Measurements from ENCODE around the gene NTN3.

Gene NTN3

DNA sequence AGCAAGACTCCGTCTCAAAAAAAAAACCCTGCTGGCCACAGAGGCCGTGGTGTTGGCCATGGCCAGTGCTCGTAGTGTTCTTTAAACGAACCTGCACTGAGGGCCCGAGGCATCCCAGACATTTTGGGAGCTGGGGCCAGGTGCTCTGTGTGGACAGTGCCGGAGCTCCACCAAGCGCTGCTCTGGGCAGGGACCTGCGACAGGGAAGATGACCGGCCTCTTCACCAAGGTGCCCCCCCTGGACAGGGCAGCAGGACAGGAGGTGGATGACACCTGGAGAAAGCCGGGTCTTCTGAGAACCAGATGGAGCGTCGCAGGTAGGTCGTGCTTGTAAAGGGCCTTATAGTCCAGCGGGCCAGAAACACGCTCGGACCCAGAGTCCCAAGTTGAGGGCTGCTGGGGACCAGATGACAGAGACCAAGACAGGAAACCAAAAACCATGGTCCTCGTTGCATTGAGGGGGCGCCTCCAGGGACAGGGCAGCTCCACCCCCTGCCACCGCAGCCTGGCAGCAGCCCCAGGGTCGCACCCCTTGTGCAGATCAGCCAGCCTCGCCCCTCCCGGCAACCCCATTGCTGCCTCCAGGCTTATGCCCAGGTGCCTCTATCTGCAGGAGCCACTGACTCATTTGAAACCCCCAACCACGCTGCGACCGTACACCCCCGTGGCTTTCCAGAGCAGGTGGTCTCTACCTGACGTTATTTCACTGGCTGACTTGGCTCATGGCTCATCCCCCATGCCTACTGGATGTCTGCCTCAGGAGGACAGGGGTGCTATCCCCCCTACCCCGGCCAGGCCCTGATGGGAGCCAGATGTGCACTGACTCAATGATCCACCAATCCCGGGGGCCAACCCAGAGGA lies 4.2 kb upstream of the NTN3 start:
- DNase-seq (ENCODE audit: low read depth): no peak

DNA sequence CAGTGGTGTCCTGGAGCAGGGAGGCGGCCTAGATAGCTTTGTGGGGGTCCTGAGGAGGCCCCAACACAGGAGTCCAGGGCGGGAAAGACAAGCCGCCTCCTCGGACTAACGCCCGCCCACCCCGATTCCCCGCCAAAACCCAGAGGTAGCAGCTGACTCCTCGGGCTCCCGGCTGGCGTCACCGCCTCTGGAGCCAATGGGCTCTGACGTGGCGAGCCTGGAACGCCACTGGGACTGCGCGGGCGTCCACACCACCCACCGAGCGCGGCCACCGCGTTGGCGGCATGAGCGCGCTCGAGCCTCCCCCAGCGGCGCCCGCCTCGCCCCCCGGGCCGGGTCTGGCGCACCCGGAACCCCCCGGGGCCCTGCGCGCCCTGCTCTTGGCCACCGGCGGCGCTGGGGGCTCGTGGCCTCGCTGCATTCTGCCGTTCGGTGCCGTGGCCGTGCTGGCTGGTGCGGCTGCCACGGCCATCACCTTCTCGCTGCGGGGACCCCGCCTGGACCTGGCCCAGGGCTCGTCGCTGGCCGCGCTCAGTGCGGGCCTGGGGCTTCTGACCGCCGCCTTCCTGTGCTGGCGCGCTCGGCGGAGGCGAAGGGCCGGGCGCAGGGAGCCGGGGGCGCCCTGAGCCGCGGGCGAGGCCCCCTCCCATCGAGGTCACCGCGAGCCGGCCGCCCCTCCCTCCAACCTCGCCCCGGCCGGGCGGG lies 3.4 kb upstream of the NTN3 start:
- DNase-seq (ENCODE audit: low read depth): peak; percentile 51

DNA sequence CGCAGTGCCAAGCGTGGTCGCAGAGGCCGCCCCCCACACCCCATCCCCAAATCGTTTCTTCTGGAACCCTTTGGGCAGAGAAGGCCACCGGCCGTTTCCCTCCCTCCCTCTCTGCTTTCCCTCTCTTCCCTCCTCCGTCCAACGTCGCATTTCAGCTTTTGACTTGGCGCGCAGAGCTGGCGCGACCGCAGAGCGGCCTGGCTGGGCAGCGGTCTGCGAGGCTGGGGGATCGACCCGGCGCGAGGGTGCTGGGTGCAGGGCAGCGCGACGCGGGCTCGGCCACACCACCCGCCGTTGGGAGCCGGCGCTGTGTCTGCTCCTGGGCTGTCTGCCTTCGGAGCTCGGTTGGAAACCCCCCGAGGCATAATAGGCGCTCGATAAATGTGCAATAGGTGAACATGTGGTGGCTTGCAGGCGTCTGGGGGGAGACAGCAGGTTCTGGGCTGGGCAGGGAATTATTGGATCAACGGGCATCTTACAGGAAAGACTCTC lies 2.8 kb upstream of the NTN3 start:
- no peak for DNase-seq (ENCODE audit: low read depth)

DNA sequence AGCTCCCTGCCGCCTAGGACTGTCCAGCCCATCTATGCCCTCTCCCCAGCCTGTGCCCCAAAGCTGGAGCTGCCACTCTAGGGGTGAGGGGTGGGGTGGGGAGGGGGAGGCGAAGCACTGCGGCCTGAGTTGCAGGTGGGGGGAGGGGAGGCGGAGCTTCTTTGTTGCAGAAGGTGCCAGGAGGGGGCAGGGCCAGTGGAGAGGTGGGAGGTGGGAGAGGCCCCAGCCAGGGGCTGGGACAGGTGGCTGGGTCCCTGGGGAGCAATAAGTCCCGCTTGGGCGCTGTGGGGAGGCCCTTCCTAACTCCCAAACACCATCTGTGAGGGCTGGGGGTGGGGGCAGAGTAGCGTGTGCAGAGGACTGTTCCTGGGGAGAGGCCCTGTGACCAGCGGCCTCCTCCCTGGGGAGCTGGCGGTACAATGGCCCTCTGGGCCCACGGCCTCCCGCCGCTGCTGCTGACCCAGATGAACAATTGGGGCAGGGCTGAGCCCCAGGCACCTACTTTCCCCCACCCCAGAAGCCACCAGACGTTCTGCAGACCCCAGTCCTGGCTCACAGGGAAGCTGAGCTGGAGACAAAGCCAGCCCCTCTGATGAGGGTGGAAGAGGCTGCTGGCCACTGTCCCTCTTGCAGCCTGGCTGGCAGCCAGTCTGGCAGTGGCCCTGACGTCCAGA lies 2.2 kb upstream of the NTN3 start:
- DNase-seq (ENCODE audit: low read depth): no peak

DNA sequence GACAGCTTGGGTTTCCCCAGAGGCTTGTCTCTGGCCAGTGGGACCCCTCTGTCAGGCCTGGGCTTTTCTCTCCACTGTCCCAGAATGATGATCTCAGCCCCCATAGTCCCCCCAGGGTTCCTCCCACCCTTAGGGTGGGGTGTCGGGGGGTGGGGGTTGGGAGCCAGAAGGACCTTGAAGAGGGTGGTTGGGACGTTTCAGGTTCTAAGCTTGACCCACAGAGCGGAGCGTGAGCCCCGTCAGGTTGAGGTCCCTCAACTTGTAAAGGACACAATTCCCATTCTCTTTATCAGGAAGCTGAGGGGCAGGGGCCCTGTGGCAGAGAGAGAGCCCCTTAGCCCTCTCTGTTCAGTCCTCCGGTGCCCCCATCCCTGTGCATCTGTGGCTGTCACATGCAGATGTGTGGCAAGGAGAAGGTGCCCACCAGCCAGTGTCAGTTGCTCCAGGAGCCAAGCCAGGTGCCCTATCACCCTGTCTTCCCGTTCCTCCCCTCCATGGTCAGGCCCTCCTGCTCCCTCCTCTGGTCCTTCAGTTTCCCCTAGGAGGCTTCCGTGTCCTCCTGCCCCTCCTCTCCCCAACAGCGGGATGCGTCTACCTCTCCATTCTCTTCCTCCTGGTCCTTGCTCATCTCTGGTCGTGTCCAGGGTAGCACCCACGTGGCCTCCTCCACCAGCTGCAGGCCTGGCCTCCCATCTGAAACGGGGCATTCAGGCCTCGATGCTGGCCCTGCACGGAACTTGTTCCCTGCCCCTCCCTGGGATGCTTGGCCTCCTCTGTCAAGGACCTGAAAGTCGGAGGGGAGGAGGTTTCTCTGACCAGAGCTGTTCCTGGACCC lies 1.5 kb upstream of the NTN3 start:
- DNase-seq (ENCODE audit: low read depth): no peak

DNA sequence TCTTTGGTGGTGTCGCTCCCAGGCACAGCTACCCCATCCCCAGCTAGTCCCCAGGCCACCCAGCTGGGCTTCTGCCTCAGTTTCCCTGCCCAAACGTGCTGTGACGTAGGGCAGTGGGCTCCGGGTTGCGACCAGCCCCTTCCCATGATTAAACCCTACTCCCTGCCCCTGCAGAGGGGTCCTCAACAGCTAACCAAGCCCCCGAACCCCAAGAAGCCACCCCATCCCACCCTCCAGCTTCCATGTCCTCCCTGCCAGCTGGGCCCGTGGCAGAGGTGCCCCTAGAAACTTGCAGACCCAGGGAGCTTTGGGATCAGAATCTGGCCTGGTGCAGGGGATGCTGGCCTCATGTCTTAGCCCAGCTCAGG lies 879 bp upstream of the NTN3 start:
- DNase-seq (ENCODE audit: low read depth): no peak

DNA sequence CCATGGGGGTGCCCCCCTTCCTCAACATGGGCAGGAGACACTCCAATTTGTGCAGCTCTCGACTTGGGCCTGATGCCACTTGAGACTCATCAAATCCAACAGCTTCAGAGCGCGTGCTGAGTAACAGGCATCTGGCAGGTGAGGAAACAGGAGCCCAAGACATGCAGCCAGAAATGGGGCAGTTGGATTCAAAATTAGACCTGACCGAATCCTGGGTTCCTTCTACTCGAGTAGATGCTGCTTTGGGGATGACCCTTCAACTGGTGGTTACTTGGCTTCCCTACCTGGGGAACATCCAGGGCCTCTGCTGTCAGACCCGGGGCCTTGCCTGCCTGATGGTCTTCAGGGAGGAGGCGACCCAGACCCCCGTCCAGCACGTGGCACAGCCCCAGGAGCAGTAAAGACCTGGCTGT lies 488 bp upstream of the NTN3 start:
- no peak for DNase-seq (ENCODE audit: low read depth)

DNA sequence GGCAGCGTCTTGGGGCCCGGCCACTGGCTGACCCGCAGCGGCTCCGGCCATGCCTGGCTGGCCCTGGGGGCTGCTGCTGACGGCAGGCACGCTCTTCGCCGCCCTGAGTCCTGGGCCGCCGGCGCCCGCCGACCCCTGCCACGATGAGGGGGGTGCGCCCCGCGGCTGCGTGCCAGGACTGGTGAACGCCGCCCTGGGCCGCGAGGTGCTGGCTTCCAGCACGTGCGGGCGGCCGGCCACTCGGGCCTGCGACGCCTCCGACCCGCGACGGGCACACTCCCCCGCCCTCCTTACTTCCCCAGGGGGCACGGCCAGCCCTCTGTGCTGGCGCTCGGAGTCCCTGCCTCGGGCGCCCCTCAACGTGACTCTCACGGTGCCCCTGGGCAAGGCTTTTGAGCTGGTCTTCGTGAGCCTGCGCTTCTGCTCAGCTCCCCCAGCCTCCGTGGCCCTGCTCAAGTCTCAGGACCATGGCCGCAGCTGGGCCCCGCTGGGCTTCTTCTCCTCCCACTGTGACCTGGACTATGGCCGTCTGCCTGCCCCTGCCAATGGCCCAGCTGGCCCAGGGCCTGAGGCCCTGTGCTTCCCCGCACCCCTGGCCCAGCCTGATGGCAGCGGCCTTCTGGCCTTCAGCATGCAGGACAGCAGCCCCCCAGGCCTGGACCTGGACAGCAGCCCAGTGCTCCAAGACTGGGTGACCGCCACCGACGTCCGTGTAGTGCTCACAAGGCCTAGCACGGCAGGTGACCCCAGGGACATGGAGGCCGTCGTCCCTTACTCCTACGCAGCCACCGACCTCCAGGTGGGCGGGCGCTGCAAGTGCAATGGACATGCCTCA lies 773 bp downstream of the NTN3 start:
- DNase-seq (ENCODE audit: low read depth): no peak

DNA sequence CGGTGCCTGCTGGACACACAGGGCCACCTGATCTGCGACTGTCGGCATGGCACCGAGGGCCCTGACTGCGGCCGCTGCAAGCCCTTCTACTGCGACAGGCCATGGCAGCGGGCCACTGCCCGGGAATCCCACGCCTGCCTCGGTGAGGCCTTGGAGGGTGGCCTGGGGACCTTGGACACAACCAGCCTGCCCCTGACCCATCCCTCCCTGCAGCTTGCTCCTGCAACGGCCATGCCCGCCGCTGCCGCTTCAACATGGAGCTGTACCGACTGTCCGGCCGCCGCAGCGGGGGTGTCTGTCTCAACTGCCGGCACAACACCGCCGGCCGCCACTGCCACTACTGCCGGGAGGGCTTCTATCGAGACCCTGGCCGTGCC lies 1.4 kb downstream of the NTN3 start:
- DNase-seq (ENCODE audit: low read depth): no peak

DNA sequence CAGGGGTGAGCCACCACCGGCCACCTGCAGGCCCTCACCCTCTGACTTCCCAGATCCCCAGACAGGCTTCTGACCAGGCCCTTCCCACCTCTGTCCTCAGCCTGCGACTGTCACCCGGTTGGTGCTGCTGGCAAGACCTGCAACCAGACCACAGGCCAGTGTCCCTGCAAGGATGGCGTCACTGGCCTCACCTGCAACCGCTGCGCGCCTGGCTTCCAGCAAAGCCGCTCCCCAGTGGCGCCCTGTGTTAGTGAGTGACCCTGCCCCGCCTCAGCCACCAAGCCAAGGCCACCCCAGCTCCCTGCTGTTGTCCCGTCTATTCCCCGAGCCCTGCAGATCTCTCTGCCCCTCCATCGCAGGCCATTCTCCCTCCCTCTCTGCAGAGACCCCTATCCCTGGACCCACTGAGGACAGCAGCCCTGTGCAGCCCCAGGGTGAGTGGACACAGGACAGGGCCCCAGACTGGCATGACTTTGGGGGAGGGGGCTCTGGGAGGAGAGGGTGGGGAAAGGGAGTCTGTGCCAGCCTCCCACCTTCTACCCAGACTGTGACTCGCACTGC lies 1.9 kb downstream of the NTN3 start:
- no peak for DNase-seq (ENCODE audit: low read depth)

DNA sequence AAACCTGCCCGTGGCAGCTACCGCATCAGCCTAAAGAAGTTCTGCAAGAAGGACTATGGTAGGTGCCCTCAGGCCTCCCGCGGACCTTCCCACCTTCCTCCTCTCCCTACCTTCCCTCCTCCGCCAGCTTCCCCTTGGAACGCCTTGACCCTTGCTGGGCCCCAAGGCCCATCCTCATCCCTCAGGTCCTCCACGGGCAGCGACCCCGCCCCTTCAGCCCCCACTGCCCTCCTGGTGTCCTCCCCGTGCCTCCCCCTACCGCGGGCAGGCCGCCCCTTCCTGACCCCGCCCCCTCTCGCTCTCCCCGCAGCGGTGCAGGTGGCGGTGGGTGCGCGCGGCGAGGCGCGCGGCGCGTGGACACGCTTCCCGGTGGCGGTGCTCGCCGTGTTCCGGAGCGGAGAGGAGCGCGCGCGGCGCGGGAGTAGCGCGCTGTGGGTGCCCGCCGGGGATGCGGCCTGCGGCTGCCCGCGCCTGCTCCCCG lies 2.4 kb downstream of the NTN3 start:
- no peak for DNase-seq (ENCODE audit: low read depth)

DNA sequence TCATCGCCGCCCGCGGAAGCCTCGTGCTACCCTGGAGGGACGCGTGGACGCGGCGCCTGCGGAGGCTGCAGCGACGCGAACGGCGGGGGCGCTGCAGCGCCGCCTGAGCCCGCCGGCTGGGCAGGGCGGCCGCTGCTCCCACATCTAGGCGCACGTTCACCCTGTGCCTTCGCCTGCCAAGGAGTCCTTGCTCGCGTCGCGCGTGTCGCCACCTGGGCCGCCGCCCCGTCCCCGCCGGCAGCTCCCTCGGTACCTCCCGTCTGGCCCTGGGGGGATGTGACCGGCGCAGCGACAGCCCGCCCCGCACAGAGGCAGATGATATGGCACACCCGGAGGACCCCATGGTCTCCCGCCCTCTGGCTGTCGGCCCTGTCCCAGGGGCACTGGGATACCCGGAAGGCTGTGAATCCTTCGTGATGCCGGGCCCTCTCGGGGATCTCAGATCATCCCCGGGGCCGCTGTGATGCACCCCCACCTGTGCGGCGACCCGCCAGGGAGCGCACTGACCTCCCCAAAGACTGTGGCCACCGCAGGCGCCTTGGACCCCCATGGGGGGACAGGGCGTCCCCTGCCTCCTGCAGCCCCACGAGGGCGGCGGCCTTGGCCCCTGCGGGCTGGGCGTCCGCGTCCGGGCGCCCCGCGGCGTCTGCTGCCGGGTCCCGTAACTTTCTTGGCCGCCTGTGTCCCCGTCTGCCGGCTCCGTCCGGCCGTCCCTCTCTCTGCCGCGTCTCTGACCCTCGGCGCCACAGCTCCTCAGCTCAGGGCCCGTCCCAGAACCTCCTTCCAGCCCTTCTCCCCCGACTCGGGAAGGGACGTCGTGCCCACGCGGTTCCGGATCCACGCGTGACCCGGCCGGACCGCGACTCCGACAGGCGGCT lies 3.1 kb downstream of the NTN3 start:
- peak; percentile 50 for DNase-seq (ENCODE audit: low read depth)

DNA sequence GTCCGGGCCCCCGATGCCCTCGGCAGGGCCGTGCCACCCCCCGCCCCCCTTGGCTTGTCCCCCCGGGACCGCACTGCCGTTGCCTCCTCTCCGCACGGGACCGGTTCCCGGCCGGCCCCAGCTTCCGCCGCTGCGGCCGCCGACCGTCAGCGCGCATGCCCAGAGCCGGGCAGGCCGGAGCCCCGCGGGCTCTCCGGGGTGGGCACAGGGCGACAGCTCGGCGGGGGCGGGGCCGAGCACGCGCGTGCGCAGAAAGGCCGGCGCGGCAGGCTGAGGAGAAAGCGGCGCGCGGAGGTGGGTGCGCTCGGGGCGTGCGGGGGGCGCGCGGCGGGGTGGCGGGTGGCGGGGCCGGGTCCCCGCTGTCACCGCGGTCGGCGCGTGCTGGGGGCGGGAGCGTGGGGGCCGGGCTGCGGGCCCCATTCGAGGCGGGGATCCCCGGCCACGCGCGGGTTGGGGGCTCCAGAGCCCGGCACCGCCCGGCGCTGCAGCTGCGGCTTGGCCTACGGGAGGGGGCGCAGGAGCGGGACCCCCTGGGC lies 3.8 kb downstream of the NTN3 start, which contains the start of gene TBC1D24:
TBC1D24 (plus strand) TSS at position 251 of the 536 bp plus-strand sequence. CDS start 21,022 bp downstream, outside the sequence.
- DNase-seq (ENCODE audit: low read depth): peak; percentile 70

DNA sequence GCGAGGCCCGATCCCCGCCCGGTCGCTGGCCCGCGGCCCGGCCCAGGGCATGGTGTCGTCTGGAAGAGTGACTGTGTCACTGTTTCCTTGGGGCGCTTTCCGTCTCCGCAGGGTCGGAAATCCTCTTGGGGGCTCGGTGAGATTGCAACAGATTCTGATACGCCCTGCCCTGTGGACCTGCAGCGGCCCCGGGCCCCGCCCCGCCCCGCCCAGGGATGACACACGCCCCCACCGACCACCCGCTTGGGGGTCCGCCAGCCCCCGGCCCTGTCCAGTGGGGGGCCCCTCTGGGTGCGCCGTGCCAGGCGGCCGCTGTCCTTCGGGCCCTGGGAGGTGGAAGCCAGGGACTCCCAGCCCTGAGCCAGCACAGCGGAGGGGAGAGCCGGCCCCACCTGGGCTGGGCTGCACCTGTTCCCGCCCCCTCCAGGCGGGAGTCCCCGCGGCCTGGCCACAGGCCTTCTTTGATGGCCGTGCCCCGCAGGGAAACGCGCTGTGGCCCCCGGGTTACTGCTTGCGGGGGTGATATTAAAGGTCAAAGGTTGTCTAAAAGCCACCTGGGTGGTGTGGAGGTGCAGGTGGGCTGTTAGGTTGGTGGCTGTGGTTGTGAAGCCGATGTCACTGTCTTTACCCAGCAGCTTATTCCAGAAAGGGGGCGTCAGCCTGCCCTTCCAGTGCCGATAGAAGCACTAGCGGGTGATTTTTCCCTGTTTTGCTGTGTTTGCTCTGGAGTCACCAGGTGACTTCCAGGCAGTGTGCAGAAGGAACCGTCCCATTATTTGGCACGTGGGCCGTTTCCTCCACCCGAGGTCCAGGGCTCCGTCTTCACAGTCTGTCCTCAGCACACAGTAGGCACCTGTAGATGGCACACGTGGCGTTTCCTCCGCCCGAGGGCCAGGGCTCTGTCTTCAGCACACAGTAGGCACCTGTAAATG lies 4.6 kb downstream of the NTN3 start:
- DNase-seq (ENCODE audit: low read depth): no peak

DNA sequence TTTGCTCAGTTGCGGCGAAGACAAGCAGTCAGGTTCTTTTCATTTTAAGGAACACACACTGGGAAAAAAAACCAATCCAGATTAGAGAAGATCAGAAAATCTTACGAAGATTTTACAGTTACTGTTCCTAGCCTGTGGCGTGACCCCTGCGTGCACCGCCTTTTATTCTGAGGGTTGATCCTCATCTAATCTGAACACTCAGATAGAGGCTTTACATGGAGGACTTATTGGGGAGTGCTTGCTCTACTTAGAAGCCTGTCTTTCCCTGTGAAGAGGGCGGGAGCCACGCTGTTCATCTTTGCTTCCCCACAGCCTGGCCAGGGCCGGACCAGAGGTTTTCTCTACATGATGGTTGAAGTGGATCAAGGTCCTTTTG lies 5.2 kb downstream of the NTN3 start:
- DNase-seq (ENCODE audit: low read depth): no peak

DNA sequence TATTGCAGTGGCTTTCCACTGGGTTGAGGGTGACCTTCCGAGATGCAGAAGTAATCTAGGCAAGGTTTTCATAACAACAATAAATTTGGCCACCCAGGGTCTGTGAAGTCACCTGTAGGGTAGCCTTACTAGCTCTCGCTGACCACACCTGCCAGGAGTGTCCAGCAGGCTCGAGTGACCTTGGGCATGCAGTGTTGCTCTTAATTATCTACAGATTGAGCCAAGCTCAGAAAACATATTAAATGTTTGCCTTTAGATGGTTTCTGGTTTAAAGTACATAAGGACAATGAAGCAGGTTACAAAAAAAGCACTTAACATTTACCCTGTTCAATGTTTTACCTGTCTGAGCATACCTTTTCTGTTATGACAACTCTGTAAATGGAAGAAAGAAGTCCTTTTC lies 5.6 kb downstream of the NTN3 start:
- DNase-seq (ENCODE audit: low read depth): no peak

DNA sequence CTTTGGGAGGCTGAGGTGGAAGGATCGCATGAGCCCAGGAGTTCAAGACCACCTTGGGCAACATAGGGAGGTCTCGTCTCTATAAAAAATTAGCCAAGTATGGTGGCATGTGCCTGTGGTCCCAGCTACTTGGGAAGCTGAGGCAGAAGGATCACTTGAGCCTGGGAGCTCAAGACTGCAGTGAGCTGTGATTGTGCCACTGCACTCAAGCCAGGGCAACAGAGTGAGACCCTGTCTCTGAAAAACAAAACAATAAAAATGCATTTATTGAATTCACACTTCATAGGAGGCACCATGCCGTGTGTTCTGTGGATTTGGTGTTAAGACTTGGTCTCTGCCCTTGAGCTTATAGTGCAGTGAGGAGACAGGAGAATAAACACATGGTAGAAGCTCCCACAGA lies 6.2 kb downstream of the NTN3 start:
- no peak for DNase-seq (ENCODE audit: low read depth)

DNA sequence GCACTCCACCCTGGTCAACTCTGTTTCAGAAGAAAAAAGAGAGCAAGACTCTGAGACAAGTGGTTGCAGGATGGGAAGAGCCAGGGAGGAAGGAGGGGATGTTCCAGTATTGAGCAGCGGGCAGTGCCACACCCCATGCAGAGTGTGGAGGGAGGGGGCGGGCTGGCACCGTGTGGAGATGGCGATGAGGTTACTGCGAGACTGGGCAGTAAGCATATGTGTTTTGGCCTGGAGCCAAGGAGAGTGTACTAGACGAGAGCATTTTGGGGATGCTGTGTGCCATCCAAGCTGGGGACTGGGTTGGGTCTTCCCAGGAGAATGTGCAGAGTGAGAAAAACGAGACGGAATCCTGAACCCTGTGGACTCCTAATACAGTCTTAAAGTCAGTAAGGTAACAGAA lies 7.2 kb downstream of the NTN3 start:
- no peak for DNase-seq (ENCODE audit: low read depth)

Data from iris pigment epithelial cell (primary cell).